ENCODE results near the gene SEM1.
A peak's percentile ranks its signal among the peaks of the same experiment; 100 is the strongest.
"Not testable (repeated sequence)": the region's sequence is repeated elsewhere in the genome, so short reads cannot be mapped to it uniquely, and the experiment has no call there.

The SEM1 gene
- long read RNA-seq, transcript SEM1-201 (3 exons, 1,314 nt), result major isoform, 27 of 36 reads
- long read RNA-seq, partial matches to known transcripts, result 1 of 36 reads
- long read RNA-seq, other reads (novel, unspliced or antisense), result 7 of 36 reads

DNA sequence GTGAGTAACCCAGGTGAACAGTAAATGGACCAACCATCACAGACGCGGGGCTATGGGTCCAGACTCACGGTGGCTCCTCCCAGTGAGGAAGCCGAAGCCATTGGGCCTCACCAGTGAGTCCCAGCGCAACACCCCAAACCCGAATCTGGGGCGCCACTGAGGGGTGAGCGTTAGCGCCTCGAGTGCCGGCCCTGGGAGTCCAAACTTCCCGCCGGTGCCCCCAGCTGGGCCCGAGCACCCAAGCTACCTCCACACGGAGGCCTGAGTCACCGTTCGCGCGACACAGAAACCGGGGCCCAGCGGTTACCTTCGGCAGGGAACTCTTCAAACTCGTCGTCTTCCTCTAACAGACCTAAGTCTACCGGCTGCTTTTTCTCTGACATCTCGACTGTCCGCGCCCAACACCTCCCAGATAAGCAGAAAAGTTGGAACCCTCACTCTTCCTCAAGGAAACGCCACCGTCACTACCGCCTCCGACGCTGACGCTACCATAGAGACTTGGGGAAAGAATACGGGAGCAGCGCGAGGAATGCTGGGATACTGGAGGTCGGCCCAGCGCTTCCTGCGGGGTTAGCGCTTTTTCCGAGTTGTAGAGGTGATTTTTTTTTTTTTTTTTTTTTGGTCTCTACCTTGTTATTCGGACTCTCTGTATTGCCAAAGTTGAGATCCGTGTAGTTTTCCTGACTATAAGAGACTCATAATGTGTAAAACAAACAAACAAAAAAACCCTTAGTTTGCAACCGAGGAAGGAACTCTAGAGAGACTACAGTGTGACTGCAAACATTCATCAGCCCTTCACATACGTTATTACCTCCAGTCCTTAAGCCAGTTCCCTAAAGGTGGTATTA is at the start of gene SEM1:
TSS of gene SEM1 (minus strand) at position 466 of the 848 bp plus-strand sequence. CDS start at position 383, 83 bp downstream.
- Histone ChIP-seq H3K27me3 (ENCODE audit: insufficient read depth, poor library complexity, severe bottlenecking) (no peaks in the 10 kb centered on the region), H3K4me3 (replicated peaks; ENCODE audit: insufficient read depth, low read length) (peak within 1 kb of the TSS; percentile 88), H3K27ac (replicated peaks) (peak within 1 kb of the TSS; percentile 77)
- TF ChIP-seq, protein P1, sequence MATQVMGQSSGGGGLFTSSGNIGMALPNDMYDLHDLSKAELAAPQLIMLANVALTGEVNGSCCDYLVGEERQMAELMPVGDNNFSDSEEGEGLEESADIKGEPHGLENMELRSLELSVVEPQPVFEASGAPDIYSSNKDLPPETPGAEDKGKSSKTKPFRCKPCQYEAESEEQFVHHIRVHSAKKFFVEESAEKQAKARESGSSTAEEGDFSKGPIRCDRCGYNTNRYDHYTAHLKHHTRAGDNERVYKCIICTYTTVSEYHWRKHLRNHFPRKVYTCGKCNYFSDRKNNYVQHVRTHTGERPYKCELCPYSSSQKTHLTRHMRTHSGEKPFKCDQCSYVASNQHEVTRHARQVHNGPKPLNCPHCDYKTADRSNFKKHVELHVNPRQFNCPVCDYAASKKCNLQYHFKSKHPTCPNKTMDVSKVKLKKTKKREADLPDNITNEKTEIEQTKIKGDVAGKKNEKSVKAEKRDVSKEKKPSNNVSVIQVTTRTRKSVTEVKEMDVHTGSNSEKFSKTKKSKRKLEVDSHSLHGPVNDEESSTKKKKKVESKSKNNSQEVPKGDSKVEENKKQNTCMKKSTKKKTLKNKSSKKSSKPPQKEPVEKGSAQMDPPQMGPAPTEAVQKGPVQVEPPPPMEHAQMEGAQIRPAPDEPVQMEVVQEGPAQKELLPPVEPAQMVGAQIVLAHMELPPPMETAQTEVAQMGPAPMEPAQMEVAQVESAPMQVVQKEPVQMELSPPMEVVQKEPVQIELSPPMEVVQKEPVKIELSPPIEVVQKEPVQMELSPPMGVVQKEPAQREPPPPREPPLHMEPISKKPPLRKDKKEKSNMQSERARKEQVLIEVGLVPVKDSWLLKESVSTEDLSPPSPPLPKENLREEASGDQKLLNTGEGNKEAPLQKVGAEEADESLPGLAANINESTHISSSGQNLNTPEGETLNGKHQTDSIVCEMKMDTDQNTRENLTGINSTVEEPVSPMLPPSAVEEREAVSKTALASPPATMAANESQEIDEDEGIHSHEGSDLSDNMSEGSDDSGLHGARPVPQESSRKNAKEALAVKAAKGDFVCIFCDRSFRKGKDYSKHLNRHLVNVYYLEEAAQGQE (IDR thresholded peaks at IDR 0.05; ENCODE audit: insufficient replicate concordance, low read depth), result no peak
- TF ChIP-seq POLR2AphosphoS5 (IDR thresholded peaks at IDR 0.05; ENCODE audit: low read depth), result peak; percentile 86
- TF ChIP-seq, protein P2, sequence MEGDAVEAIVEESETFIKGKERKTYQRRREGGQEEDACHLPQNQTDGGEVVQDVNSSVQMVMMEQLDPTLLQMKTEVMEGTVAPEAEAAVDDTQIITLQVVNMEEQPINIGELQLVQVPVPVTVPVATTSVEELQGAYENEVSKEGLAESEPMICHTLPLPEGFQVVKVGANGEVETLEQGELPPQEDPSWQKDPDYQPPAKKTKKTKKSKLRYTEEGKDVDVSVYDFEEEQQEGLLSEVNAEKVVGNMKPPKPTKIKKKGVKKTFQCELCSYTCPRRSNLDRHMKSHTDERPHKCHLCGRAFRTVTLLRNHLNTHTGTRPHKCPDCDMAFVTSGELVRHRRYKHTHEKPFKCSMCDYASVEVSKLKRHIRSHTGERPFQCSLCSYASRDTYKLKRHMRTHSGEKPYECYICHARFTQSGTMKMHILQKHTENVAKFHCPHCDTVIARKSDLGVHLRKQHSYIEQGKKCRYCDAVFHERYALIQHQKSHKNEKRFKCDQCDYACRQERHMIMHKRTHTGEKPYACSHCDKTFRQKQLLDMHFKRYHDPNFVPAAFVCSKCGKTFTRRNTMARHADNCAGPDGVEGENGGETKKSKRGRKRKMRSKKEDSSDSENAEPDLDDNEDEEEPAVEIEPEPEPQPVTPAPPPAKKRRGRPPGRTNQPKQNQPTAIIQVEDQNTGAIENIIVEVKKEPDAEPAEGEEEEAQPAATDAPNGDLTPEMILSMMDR (IDR thresholded peaks at IDR 0.05; ENCODE audit: insufficient read depth, low read length), result no peak
- TF ChIP-seq SPI1 (IDR thresholded peaks at IDR 0.05; ENCODE audit: borderline replicate concordance, low read depth), result no peak
- peak; percentile 45; the same call in 1 of the 2 replicates for TF ChIP-seq GABPA (IDR thresholded peaks at IDR 0.05; ENCODE audit: low read depth)
- DNase-seq (ENCODE audit: low read depth in 1 of 2, low spot score in 1 of 2), result peak; percentile 70 to 80

DNA sequence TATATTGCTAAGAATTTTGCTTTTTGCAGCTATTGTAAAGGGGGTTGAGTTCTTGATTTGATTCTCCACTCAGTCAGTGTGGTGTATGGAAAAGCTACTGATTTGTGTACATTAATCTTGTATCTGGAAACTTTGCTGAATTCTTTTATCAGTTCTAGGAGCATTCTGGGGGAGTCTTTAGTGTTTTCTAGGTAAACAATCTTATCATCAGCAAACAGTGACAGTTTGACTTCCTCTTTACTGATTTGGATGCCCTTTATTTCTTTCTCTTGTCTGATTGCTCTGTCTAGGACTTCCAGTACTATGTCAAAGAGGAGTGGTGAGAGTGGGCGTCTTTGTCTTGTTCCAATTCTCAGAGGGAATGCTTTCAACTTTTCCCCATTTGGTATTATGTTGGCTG is 48.2 kb upstream of the SEM1 start:
- not testable (repeated sequence) for H3K27ac ChIP-seq (replicated peaks); H3K27me3 ChIP-seq (ENCODE audit: insufficient read depth, poor library complexity, severe bottlenecking); H3K4me3 ChIP-seq (replicated peaks; ENCODE audit: insufficient read depth, low read length); DNase-seq (ENCODE audit: low read depth in 1 of 2, low spot score in 1 of 2)

DNA sequence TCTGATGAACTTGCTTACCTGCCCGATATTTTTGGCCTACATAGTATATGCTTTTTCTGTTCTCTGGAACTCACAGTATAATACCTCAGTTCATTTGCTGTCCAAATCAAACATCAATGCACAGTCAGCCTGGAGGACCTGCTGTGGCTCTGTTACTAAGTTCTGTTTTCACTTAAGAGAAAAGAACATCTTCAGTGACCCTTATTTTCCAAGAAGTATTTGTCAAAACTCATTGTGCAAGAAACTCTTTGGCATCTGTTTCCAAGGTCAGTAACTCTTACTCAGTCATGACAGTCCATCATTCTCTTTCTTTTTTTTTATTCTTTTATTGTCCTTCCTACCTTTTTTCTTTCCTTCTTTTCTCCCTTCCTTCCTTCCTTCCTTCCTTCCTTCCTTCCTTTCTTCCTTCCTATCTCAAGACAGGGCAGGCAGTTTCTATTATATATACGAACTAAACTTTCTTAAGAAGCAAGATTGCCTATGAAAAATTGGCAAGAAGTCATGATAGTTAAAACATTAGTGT is 37.8 kb upstream of the SEM1 start:
- Histone ChIP-seq H3K27me3 (ENCODE audit: insufficient read depth, poor library complexity, severe bottlenecking) (peaks cover 2% of the 10 kb centered on the region), H3K27ac (replicated peaks) (no peak overlapping the region), H3K4me3 (replicated peaks; ENCODE audit: insufficient read depth, low read length) (no peak overlapping the region)
- DNase-seq (ENCODE audit: low read depth in 1 of 2, low spot score in 1 of 2), result no peak
- TF ChIP-seq POLR2AphosphoS5 (IDR thresholded peaks at IDR 0.05; ENCODE audit: low read depth), result no peak
- TF ChIP-seq, protein P2 (IDR thresholded peaks at IDR 0.05; ENCODE audit: insufficient read depth, low read length), result no peak
- TF ChIP-seq SPI1 (IDR thresholded peaks at IDR 0.05; ENCODE audit: borderline replicate concordance, low read depth), result no peak
- TF ChIP-seq, protein P1 (IDR thresholded peaks at IDR 0.05; ENCODE audit: insufficient replicate concordance, low read depth), result no peak
- TF ChIP-seq GABPA (IDR thresholded peaks at IDR 0.05; ENCODE audit: low read depth), result no peak

DNA sequence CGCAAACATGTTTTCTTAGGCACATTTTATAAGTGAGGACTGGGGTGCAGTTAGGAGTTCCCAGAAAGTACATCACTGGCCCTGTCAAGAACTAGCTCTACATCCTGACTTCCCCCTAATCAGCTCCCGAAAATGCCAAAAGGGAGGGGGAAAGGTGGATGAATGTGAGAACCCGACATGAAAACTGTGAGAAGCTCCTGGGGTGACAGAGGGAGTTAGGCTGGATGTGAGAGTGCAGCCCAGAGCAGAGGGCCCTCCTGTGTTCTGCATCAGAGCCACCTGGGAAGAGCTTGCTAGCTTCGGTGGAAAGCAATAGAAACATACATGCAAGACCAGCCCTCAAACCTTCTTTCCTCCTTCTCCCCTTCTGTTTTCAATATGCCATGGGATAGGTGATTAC is 30.5 kb upstream of the SEM1 start:
- Histone ChIP-seq H3K27ac (replicated peaks) (no peak overlapping the region), H3K4me3 (replicated peaks; ENCODE audit: insufficient read depth, low read length) (no peak overlapping the region)
- TF ChIP-seq GABPA (IDR thresholded peaks at IDR 0.05; ENCODE audit: low read depth), result no peak
- TF ChIP-seq, protein P2 (IDR thresholded peaks at IDR 0.05; ENCODE audit: insufficient read depth, low read length), result no peak
- TF ChIP-seq, protein P1 (IDR thresholded peaks at IDR 0.05; ENCODE audit: insufficient replicate concordance, low read depth), result no peak
- TF ChIP-seq POLR2AphosphoS5 (IDR thresholded peaks at IDR 0.05; ENCODE audit: low read depth), result no peak
- no peak for TF ChIP-seq SPI1 (IDR thresholded peaks at IDR 0.05; ENCODE audit: borderline replicate concordance, low read depth)

More for the DNA sequence above, 30.5 kb upstream of the SEM1 start:
- peaks cover 22% of the 10 kb centered on the region for H3K27me3 ChIP-seq (ENCODE audit: insufficient read depth, poor library complexity, severe bottlenecking)
- no peak for DNase-seq (ENCODE audit: low read depth in 1 of 2, low spot score in 1 of 2)

Data from HL-60 (cell line).